ENCODE results near the gene SLC35D1.
"Not testable (repeated sequence)": the region's sequence is repeated elsewhere in the genome, so short reads cannot be mapped to it uniquely, and the experiment has no call there.

Gene SLC35D1

DNA sequence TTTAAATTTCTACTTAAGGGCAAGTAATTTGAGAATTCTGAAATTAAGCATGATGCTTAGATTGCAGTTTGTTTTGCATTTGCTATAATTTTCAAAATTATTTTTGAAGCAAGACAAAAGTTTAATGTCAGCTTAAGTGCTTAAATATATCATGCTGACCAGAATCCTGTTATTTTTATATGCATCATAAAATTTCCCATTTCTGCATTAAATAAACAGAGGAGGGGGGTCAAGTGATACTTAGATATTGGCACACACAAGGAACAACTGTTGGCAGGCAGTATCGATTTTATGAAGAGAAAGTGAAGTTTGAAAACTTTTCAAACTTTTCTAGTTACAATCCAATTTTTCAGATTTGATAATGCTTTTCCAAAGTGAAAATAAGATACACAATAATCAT, 68.1 kb downstream of the SLC35D1 start:
- no peak for DNase-seq (ENCODE audit: low spot score)

- DNase-seq (ENCODE audit: low spot score): no peak
Observed at GRCh38 chr1:66984491-66984890, 69.5 kb downstream of the SLC35D1 start.

DNA sequence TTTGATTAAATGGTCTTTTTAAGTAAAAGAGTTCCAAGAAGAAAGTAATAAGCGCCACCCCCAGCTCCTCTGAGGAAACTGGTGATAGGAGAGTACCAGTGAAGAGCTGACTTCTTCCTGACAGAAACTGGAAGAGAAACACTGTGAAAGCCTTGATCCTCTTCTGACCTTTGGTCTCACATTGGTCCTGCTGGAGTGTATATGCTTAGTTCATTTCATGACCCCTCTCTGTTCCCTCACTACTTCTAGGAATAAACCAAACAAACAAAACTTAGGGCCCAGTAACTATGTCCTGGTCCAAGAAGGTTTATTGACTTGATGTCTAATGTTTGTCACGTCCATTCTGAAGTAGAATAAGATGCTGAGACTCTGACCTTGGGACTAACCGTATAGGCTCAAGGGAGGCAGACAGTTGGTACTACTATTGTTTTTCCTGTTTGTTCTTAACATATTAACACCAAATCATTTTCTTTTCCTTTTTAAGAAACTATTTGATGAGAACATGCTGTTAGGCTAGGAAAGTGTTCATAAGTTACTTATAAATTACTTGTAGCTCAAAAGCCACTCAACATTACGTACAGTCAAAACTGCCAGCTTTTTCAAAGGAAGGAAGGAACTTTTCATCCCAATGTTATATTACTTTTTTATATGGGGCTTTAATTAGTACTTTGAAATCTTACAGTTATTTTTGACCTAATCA, 71.2 kb downstream of the SLC35D1 start:
- DNase-seq (ENCODE audit: low spot score): no peak

DNA sequence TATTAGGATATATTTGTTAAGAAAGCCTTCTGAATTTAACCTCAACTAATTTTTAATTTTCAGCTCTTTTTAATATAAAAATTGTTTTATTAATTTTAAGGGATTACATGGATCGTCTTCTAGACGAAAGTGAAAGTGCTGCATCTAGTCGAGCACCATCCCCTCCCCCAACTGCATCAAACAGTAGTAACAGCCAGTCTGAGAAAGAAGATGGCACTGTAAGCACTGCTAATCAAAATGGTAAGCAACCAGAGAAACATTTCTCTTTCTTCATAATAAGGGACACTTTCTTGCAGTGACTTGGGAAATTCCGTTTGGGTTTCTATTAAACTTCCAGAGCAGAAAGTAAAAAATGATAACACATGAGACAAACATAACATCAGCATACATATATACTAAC, 72.3 kb downstream of the SLC35D1 start:
- peak; percentile 11 for DNase-seq (ENCODE audit: low spot score)

- DNase-seq (ENCODE audit: low spot score): no peak
Observed at GRCh38 chr1:66980745-66981367, 73.1 kb downstream of the SLC35D1 start.

- DNase-seq (ENCODE audit: low spot score): not testable (repeated sequence)
Observed at GRCh38 chr1:66979621-66980020, 74.3 kb downstream of the SLC35D1 start.

DNA sequence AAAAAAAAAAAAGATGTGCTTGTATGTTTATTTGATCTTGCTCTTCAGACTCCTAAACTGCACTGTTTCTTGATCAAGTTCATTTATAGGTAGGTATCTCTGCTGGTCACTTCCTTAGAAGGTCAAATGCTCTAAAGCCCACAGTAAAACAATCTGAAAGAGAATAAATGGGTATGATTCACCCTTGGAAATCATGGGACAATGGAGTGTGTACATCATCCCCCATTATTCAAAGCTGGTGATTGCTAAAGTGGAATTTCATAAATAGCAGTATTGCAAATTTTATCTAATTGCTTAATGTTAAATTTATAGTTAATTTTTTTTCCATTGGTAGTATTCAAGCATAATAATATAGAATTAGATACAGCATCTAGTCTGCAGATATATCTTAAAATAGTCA, 75.7 kb downstream of the SLC35D1 start:
- DNase-seq (ENCODE audit: low spot score): no peak

- no peak for DNase-seq (ENCODE audit: low spot score)
Observed at GRCh38 chr1:66968574-66968973, 85.4 kb downstream of the SLC35D1 start.

- DNase-seq (ENCODE audit: low spot score): not testable (repeated sequence)
Observed at GRCh38 chr1:66966188-66966873, 87.6 kb downstream of the SLC35D1 start.

DNA sequence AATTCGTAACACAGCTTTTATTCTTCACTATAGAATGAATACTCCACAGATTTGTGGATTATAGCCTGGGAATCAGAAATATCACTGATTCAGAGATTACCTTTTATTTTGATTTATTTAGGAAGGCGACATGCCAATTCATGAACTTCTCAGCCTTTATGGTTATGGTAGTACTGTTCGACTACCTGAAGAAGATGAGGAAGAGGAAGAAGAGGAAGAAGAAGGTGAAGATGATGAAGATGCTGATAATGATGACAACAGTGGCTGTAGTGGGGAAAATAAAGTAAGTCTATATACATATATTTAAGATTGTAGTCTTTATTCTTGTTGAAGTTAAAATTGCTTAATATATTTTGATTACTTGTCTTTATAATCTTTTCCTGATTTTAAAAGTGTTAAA, 96.0 kb downstream of the SLC35D1 start:
- no peak for DNase-seq (ENCODE audit: low spot score)

- DNase-seq (ENCODE audit: low spot score): no peak
Observed at GRCh38 chr1:66954208-66954607, 99.7 kb downstream of the SLC35D1 start.

DNA sequence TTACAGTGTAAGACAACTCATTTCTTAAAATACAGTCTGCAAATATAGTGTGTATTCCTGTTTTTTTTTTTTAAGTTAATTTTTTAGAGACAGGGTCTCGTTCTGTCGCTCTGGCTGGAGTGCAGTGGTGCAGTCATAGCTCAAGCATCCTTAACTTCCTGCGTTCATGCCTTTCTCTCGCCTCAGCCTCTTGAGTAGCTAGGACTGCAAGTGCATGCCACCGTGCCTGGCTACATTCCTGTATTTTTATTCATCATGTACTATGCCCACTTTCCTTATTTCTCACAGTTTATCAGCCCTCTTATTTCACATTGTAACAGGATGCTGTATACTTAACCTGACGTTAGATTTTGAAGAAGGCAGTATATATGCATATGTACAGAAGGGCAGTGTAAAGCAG, 102.4 kb downstream of the SLC35D1 start:
- DNase-seq (ENCODE audit: low spot score): peak; percentile 16

Measured in GM03348 (cell line).